Measurements from ENCODE around the gene CBLL2.

- TF ChIP-seq ZSCAN29 (IDR thresholded peaks at IDR 0.05), result no peak
- TF ChIP-seq GABPA (IDR thresholded peaks at IDR 0.05; ENCODE audit: low read depth), result no peak
- no peak for TF ChIP-seq CBX3 (IDR thresholded peaks at IDR 0.05; ENCODE audit: borderline replicate concordance, low read depth)
- TF ChIP-seq FOS (IDR thresholded peaks at IDR 0.05; ENCODE audit: borderline replicate concordance, extremely low read depth, insufficient read length), result no peak
- TF ChIP-seq BCL3 (IDR thresholded peaks at IDR 0.05; ENCODE audit: borderline replicate concordance, insufficient read depth, low read depth, low read length, poor library complexity, severe bottlenecking), result no peak
- no peak for TF ChIP-seq TCF12 (IDR thresholded peaks at IDR 0.05; ENCODE audit: low read depth, low read length)
- no peak for TF ChIP-seq RCOR1 (conservative IDR thresholded peaks at IDR 0.05; ENCODE audit: low read depth, low read length)
- no peak for TF ChIP-seq CTCF (IDR thresholded peaks at IDR 0.05 in 2 of 3, conservative IDR thresholded peaks at IDR 0.05 in 1 of 3; ENCODE audit: control insufficient read depth in 2 of 3, extremely low read depth in 1 of 3, insufficient read depth in 1 of 3, low read depth in 3 of 3, low read length in 3 of 3)
- TF ChIP-seq CHD4 (IDR thresholded peaks at IDR 0.05), result no peak
- no peak for TF ChIP-seq YY1 (IDR thresholded peaks at IDR 0.05; ENCODE audit: low read depth, low read length)
- no peak for TF ChIP-seq CEBPZ (IDR thresholded peaks at IDR 0.05; ENCODE audit: low read depth, low read length)
- TF ChIP-seq NFYA (IDR thresholded peaks at IDR 0.05; ENCODE audit: borderline replicate concordance, low read depth, low read length), result no peak
Measured at GRCh38 chrX:22273714-22274317, 1.1 kb downstream of the CBLL2 start.

Data from GM12878 (cell line).